ENCODE measurements around the gene PCYOX1L.

DNA sequence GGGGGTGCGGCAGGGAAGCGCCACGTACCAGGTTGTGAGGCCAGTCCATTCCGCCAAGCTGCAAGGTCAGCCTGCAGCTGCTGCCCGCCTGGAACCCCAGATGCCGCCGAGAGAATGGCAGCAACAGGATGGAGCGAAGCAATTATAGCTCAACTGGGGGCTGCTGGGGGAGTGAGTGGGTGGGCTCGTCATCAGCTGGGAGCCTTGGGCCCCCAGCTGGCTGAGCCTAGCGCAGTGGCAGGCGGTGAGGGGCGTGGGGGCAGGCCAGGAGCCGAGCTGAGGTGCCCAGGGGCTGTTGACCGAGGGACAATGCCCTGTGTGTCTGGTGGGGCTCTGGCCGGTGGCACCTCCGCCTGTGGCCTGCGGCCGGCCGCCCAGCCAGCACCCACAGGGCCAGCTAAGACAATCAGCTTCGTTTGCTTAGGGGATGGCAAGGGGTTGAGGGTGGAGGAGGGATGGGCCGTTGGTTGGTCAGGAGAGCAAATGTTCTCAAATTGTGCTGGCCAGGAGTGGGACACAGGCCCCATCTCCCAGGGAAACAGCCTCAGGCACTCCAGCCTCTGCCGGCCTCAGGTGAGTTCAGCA lies 21.4 kb downstream of the PCYOX1L start, which contains the start of gene IL17B:
- TF ChIP-seq POLR2A (IDR thresholded peaks at IDR 0.05; ENCODE audit: low read depth, low read length) (no peak), POLR2AphosphoS5 (IDR thresholded peaks at IDR 0.05; ENCODE audit: low read depth, low read length) (no peak)

Measured in GM12892 (cell line).